GM20431 (cell line): Measurements from ENCODE around the gene TAS2R3.
"Not testable (repeated sequence)": the region's sequence is repeated elsewhere in the genome, so short reads cannot be mapped to it uniquely, and the experiment has no call there.

ENCODE experiments used
- in situ Hi-C: fragments of 300-500 bp; cut with MseI, MboI; formaldehyde crosslinking; loops from one replicate; pipeline ENCODE4 v1.15.0; 2020; ENCODE audit warnings: low sequenced_read_pairs; ENCODE audit not compliant: unreplicated experiment

Gene TAS2R3, protein sequence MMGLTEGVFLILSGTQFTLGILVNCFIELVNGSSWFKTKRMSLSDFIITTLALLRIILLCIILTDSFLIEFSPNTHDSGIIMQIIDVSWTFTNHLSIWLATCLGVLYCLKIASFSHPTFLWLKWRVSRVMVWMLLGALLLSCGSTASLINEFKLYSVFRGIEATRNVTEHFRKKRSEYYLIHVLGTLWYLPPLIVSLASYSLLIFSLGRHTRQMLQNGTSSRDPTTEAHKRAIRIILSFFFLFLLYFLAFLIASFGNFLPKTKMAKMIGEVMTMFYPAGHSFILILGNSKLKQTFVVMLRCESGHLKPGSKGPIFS

DNA sequence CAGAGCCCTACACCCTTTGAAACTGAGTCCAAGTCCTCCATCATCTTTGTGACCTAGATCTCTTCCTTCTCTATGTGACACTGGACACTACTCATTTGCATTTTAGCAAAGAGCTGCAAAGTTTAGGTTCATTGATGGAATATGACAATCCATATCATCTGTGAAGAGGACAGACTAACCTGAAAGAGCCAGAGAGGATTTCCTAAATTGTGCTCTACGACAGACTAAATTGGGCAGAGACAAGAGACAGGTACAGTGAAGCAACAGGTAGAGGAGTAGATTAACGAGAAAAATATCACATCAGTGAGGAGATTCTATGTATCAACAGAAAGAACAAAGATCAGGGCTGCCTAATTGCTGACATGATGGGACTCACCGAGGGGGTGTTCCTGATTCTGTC is at the start of gene TAS2R3:
TAS2R3 (plus strand) TSS at position 301 of the 400 bp plus-strand sequence; CDS start at position 363, 62 bp downstream.
- in situ Hi-C loops: no loop called here

DNA sequence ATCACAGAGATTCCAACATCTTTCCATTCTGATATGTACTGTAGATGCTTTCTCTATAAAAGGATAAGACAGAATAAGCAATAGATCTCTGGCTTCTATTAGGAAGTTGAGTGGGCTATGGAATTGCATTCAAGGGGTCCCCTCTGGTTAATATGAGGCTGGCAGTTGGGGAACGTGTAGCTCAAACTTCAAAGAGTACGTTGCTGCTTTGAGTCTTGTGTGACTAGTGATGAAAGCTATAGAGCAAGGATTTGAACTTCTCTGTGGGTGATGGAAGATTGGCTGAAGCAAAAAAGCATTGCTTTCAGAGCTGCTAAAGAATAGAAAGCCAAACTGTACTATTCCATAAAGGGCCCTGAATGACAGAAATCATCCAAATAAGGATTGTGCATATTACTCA is 49.3 kb upstream of the TAS2R3 start:
- in situ Hi-C loops: no loop called here

DNA sequence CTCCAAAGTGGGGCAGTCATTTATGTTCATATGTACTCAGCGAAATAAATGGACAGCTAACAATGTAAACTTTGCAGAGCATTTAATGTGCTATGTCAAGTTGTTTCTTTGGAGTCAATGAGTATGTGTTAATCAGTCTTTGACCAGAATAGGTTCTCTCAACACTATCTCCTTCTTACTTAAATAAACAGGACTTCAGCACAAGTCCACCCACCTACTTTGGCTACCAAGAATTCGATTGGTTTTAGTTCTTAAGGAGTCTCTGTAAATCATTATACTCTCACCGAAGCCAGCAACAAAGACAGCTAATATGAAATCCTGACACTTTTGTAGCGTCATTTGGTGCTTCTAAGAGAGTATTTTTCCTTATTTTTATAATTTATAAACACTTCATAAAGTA is 48.9 kb upstream of the TAS2R3 start:
- in situ Hi-C loops: no loop called here

DNA sequence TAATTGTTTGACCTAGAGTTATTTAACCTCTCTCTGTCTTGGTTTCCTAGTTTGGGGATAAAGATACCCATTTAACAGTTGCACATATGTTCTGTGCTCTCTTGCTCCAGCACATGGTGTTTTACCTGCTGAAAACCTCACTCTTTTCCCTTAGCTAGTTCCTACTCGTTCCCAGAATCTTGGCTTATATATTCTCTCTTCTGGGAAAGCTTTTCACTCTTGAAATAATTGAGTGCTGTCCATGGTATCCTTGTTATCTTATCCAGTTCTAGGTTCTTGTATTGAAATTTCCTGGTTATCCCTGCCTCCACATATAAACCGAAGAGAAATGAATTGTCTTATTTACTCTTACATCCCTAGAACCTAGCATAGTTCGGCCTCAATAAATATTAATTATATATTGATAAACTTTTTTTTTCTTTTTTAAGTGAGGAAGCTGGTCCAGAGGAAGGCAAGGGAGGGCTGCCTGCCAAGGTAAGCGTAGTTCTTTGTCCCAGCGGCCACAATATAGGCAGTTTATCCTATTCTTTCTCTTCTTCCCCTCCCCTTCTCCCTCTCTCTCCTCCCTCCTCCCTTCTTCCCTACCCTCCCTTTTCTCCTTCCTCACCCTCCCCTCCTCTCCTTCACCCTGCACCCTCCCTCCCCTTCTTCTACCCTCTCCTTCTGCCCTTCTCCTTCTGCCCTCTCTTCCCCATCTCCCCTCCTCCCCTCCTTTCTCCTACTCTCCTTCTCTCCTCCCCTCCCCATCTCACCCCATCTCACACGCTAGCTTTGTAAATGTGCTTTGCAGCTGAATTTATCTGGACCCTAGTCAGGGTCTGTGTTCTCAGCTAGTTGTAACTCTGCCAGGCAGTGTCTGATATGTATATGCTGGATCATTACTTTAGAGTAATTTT is 47.9 kb upstream of the TAS2R3 start:
- in situ Hi-C loops: no loop called here

DNA sequence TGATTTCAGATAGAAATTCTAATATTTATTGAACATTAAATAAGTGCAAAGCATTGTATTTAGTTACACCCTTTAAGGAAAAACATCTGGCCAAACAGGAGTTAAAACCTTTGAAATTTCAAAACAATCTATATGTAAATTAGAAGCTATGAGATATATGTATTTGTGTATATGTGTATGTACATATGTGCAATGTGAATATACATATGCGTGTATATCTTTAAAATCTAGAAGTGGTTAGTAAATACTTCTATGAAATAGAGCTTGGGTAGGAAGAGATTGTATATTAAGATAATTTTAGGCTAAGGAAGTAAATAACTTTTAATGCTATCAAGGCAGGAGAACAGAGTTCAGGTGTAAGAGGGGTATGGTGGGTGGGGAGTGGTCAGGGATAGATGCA is 46.4 kb upstream of the TAS2R3 start:
- in situ Hi-C loops: no loop called here

DNA sequence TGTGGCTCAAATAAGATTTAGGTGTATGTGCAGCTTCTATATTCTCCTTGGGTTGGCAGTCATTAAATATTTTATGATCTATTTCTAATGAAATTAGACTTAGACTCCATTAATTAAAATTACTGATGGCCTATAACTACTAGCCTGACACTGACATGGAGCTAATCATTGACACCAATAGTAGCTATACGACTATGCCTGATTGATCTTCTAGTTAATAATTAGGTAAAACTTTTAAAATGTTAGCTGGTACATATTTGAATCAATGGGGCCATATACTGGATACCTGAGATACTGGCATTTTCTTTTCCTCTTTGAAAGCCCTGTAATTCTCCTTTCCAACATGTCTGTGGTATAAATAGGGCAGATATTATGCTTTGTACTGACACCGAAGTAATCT is 41.4 kb upstream of the TAS2R3 start:
- in situ Hi-C loops: no loop called here

DNA sequence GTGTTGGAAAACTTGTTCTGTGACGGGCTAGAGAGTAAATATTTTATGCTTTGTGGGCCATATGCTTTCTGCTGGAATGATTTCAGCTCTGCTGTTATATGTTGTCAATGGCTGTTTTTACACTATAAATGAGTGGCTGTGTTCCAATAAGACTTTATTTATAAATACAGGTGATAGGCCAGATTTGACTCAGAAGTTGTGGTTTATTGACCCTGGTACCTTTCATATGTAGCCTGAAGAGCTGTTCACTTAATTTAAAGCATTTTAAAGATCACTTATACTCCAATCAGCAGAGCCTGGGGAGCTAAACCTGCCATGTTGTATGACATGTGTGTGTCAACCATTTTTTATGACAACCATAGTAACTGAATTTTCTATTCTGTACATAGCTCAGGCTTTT is 34.9 kb upstream of the TAS2R3 start:
- in situ Hi-C loops: no loop called here

DNA sequence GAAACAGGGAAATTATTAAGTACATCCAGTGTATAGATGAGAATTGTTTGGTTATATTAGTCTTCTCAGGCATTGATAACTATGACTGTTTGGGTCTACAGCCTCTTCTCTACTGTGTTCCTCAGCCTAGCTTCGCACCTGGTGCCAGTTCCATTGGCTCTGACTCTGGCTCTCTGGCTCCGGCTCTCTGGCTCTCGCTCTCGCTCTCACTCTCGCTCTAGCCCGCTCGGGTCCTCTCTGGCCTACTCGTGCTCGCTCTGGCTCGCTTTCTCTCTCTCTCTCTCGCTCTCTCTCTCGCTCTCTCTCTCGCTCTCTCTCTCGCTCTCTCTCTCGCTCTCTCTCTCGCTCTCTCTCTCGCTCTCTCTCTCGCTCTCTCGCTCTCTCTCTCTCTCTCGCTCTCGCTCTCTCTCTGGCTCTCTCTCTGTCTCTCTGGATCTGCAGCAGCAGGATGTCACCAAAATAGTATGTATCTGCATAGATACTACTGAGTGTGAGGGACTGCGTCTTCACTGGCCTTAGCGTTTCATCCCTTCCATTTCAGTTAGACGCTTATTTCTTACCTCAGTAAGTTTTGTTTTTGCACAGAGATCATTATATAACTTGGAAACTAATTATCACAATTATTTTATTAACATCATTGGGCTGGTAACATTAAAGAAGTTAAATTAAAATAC is 32.3 kb upstream of the TAS2R3 start:
- in situ Hi-C loops: no loop called here

DNA sequence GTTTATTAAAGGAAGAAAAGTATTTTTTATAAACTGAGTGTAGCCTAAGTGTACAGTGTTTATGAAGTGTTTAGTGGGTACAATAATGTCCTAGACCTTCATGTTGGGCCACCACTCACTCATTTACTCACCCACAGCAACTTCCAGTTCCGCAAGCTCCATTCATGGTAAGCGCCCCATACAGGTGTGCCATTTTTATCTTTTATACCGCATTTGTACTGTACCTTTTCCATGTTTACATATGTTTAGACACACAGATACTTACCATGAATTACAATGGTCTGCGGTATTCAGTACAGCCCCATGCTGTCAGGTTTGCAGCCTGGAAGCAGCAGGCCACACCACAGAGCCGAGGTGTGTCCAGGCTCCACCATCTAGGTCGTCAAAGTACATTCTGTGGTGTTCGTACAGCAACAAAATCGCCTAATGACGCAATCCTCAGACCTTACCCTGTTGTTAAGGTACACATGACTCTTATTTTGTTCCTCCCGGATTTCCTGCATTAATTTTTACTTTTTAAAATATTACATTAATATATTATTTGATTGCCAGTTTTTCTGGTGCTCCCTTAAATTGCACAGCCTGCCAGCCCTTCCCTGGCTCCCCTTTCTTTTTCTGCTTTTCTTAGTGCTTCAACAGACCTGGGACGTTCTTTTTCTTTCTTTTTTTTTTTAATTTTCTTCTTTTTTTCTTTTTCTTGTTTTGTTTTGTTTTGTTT is 26.6 kb upstream of the TAS2R3 start:
- in situ Hi-C loops: no loop called here

DNA sequence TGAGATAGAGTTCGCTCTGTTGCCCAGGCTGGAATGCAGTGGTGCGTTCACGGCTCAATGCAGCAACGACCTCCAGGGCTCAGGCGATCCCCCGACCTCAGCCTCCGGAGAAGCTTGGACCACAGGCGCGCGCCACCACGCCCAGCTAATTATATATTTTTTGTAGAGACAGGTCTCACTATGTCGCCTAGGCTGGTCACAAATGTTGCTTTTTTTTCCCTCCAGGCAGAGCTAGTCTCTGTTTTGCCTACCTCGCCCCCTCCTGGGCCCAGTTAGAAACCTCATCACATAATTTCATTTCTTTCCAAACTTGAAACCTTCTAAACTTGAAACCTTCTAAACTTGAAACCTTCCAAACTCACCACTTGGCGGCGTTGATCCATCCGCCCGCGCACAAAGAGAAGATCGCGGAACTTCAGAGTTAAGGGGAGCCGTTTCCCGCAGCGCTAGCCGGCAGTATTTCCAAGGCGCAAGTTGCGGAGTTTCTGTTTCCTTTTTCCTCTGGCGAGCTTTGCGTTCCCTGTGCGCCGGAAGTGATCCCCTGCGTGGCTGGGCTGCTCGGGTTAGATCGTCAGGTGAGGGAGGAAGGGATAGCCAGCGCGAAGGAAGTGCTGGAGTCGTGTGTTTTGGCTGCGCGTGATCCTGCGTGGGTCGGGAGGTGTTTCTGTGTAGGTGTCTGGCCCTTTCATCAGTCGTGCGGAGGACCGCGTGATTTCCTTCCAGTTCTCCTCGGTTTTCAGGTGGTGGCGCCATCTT is 25.9 kb upstream of the TAS2R3 start, which contains the start of gene SSBP1:
SSBP1 (plus strand) TSS at position 523 of the 756 bp plus-strand sequence. CDS start 809 bp downstream, outside the sequence.
- in situ Hi-C loops: no loop called here

DNA sequence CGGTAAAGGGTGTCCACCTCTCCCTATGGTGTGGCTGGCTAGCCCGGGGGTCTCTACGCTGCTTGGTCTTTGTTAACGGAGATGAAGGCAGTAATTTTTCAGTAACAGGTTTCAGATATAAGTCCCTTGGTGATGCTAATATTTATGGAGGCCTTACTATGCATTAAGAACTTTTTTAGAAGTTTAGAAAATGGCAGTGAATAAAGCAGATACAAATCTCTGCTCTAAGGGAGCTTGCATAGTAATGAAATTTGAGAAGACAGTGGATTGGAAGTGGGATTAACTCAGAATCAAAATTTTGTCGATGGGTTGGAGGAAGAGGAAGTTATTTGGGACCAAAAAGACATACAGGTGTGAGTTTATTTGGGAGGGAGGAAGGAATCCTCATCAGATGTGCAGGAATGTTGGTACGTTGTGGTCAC is 25.3 kb upstream of the TAS2R3 start:
- in situ Hi-C loops: no loop called here

DNA sequence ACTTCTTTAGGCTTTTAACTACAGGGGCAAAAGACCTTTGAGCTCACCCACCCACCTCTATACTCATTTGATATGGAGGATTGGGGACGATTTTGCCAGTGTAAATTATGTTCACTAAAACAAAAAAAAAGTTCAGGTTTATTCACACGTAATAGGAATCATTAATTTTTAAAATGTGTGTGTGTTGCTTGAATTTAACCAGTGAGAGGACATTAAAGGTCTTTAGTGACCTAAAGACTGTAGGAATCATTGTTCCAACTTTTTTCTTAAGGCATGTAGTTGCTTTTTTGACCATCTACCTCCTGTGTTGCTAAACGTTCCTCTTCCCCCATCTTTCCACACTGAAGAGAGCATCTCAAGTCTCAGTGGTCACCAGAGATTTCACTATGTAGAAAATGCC is 24.6 kb upstream of the TAS2R3 start:
- in situ Hi-C loops: no loop called here

DNA sequence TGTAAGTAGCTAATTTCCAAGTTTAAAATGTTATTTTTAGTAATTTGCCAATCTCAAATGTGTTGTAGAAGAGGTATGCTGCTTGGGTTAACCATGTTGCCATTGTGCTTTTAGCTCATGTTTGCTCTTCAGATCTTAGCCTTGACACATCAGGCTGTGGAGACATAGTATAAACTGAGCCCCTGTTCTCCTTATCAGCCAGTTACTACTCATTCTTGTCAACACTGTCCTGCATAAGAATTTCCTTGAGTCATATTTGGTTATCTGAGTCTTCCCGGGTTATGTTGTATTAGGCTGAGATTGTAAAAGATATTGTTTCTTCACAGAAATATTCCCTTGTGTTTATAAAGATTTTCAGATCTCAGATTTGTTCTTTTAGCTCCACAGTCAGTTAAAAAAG is 21.7 kb upstream of the TAS2R3 start:
- in situ Hi-C loops: no loop called here

DNA sequence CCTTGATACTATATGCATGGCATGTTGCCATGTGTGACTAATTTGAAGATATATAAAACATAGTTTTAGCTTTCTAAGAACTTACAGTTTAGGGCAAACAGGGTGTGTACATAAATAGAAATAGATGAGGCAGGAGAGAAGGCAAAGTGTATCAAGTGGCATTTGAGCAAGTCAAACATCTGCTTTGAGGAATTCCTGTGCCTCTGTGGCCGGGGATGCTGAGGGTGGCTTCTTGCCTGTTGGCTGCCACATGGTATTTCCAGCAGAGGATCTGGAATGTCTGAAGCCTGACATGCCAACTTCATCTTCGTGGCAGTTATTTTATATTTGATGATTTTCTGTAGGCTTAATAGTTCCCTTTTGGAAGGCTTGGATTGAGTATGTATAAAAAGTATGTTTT is 19.8 kb upstream of the TAS2R3 start:
- in situ Hi-C loops: no loop called here

DNA sequence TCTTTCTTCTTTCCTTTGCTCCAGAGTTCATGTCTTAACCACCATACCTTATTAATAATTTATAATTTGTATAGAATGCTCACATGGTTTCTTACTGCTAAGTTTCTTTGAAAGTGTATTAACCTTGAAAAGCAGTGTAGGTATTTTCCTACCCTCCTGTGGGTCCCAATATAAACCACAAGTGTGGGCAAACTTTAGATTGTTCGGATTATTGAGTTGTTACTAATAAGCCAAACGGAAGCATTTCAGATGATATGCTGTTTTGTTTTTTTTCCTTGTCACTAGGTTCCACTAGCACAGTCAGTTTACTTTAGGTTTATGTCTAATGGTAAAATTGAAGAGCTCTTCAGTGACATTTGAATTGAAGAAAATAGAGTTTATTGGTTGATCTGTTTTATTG is 15.5 kb upstream of the TAS2R3 start:
- in situ Hi-C loops: no loop called here

DNA sequence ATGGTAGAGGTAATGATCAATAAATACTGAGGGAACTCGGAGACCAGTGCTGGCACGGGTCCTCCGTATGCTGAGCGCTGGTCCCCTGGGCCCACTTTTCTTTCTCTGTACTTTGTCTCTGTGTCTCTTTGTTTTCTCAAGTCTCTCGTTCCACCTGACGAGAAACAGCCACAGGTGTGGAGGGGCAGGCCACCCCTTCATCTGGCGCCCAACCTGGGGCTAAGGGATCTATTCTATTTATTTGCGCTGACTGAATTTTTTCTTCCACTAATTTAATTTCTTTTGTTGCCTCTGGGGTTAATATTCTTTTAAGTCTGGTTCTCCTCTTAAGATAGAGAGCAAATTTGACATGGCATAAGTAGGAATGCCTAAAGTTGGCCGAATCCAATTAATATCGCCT is 12.0 kb upstream of the TAS2R3 start:
- in situ Hi-C loops: not testable (repeated sequence)

DNA sequence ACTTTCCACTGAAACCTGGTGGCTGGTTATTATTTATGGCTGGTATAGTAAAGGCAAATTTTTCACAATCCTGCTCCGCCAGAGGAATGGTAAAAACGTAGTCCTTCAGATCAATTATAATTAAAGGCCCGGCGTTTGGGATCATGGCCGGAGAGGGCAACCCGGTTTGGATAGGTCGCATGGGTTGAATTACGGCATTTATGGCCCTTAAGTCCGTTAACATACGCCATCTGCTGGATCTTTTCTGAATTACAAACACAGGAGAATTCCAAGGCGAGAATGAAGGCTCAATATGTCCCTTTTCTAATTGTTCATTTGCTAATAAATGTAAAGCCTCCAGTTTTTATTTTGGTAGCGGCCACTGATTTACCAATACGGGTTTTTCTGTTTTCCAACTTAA is 11.3 kb upstream of the TAS2R3 start:
- in situ Hi-C loops: no loop called here

DNA sequence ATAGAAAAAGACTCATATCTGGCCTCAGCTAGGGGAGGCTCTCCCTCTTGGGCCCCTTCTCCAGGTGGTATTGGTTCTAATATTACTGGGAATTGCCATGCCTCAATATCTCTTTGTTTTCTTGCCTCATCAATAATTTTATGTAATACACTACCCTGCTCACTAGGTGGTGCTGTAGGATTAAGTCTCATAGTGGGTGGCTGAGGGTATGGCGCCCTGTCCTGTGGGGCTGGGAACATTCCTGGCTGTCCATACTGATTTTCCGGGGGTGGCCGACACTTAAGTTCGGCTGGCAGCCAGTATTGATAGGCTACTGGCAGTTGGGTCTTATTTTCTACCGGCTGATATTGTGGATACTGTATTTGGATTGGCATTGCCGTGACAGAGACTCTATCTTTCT is 9.0 kb upstream of the TAS2R3 start:
- in situ Hi-C loops: no loop called here

DNA sequence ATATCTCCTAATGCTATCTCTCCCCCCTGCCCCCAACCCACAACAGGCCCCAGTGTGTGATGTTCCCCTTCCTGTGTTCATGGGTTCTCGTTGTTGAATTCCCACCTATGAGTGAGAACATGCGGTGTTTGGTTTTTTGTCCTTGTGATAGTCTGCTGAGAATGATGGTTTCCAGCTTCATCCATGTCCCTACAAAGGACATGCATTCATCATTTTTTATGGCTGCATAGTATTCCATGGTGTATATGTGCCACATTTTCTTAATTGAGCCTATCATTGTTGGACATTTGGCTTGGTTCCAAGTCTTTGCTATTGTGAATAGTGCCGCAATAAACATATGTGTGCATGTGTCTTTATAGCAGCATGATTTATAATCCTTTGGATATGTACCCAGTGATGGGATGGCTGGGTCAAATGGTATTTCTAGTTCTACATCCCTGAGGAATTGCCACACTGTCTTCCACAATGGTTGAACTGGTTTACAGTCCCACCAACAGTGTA is 6.2 kb downstream of the TAS2R3 start:
- in situ Hi-C loops: not testable (repeated sequence)
